ENCODE data around the gene SHOC2. TPM values are rescaled to one million over a fixed set of nuclear protein-coding genes. Genes with fewer than 3 reads are reported as not detected.

The SHOC2 gene
- total and polyA plus RNA-seq, 2 of the 13 experiments (the other 11 are each of a cell fraction or from before 2014, with no cell fraction given): 8.6 to 25.5 TPM

DNA sequence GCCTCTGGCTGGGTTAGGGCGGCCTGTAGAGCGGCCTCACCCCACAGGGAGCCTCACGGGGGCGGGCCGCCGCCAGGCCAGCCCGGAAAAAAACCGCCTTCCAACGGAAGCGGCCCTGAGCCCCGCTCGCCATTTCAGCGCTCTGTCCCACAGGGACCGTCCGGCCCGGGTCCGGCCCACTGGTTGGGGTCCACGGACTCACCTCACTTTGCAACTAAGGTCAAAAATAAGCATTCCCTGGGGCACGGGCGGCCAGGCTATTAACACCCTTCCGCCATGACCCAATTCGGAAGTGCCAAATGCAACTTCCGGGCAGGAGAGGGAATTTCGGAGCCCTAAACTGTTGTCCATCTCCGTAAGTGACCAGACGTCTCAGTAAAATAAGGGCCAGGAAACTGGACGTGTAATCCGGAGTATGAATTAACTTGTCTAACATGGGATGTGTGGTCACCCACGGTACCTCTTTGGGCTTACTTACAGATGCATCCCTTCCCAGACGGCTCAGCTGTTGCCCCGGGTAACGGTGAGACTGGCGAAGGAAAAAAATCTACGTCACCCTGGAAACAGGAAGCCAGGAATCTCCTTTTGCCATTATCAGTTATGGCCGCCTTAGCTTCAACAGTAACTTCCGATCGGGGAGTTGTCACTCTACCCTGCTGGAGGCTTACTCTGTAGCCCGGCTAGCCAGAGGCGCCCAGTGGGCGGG, 608 bp upstream of the SHOC2 start, which contains the start of gene BBIP1 (continued):
- 0 out of 2 replicates have a peak, but pooled peaks have one; percentile 42 for TF ChIP-seq MTF1 (CRISPR knock-in tag; IDR thresholded peaks at IDR 0.05)
- no peak for TF ChIP-seq ZNF484 (CRISPR knock-in tag; IDR thresholded peaks at IDR 0.05; ENCODE audit: borderline replicate concordance, low read depth)
- TF ChIP-seq, protein P1, sequence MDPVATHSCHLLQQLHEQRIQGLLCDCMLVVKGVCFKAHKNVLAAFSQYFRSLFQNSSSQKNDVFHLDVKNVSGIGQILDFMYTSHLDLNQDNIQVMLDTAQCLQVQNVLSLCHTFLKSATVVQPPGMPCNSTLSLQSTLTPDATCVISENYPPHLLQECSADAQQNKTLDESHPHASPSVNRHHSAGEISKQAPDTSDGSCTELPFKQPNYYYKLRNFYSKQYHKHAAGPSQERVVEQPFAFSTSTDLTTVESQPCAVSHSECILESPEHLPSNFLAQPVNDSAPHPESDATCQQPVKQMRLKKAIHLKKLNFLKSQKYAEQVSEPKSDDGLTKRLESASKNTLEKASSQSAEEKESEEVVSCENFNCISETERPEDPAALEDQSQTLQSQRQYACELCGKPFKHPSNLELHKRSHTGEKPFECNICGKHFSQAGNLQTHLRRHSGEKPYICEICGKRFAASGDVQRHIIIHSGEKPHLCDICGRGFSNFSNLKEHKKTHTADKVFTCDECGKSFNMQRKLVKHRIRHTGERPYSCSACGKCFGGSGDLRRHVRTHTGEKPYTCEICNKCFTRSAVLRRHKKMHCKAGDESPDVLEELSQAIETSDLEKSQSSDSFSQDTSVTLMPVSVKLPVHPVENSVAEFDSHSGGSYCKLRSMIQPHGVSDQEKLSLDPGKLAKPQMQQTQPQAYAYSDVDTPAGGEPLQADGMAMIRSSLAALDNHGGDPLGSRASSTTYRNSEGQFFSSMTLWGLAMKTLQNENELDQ (CRISPR knock-in tag; IDR thresholded peaks at IDR 0.05; ENCODE audit: borderline replicate concordance): no peak
- TF ChIP-seq GTF2F1 (IDR thresholded peaks at IDR 0.05; ENCODE audit: low read length): no peak
- TF ChIP-seq ZNF317 (CRISPR knock-in tag; IDR thresholded peaks at IDR 0.05): no peak
- peak; percentile 41; the same call in 1 of the 2 replicates for TF ChIP-seq ZFP41 (CRISPR knock-in tag; IDR thresholded peaks at IDR 0.05; ENCODE audit: borderline replicate concordance)
- no peak for TF ChIP-seq KLF11 (CRISPR knock-in tag; IDR thresholded peaks at IDR 0.05)
- TF ChIP-seq ZFP1 (CRISPR knock-in tag; IDR thresholded peaks at IDR 0.05): no peak; the same call in 1 of the 2 replicates
- peak; percentile 77 for TF ChIP-seq SAP130 (CRISPR knock-in tag; IDR thresholded peaks at IDR 0.05; ENCODE audit: low read depth)
- TF ChIP-seq, protein P2, sequence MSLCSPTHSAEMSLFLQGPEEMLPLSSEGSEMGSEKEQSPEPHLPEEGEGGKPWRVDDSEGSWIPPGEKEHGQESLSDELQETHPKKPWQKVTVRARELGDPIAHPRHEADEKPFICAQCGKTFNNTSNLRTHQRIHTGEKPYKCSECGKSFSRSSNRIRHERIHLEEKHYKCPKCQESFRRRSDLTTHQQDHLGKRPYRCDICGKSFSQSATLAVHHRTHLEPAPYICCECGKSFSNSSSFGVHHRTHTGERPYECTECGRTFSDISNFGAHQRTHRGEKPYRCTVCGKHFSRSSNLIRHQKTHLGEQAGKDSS (CRISPR knock-in tag; IDR thresholded peaks at IDR 0.05; ENCODE audit: borderline replicate concordance, low read depth): no peak
- no peak for TF ChIP-seq HNRNPUL1 (IDR thresholded peaks at IDR 0.05; ENCODE audit: low read depth, low read length)
- TF ChIP-seq, protein P3, sequence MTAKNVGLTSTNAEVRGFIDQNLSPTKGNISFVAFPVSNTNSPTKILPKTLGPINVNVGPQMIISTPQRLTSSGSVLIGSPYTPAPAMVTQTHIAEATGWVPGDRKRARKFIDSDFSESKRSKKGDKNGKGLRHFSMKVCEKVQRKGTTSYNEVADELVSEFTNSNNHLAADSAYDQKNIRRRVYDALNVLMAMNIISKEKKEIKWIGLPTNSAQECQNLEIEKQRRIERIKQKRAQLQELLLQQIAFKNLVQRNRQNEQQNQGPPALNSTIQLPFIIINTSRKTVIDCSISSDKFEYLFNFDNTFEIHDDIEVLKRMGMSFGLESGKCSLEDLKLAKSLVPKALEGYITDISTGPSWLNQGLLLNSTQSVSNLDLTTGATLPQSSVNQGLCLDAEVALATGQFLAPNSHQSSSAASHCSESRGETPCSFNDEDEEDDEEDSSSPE (CRISPR knock-in tag; IDR thresholded peaks at IDR 0.05): peak; percentile 61; the same call in 1 of the 2 replicates
- TF ChIP-seq ZNF75D (CRISPR knock-in tag; IDR thresholded peaks at IDR 0.05; ENCODE audit: borderline replicate concordance): no peak
- TF ChIP-seq, protein P4, sequence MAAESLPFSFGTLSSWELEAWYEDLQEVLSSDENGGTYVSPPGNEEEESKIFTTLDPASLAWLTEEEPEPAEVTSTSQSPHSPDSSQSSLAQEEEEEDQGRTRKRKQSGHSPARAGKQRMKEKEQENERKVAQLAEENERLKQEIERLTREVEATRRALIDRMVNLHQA (CRISPR knock-in tag; IDR thresholded peaks at IDR 0.05): no peak
- no peak for TF ChIP-seq MBNL3 (CRISPR knock-in tag; conservative IDR thresholded peaks at IDR 0.05)
